K562 (cell line): ENCODE measurements around the gene TRAF3IP1. TPM values are rescaled to one million over a fixed set of nuclear protein-coding genes. Genes with fewer than 3 reads are reported as not detected.
A peak's percentile ranks its signal among the peaks of the same experiment; 100 is the strongest.

ENCODE experiments used
- ARID4B ChIP-seq: sonication (generic); formaldehyde crosslinking; IDR thresholded peaks from 2 replicates; pipeline ENCODE4 v1.8.0; 2022; ENCODE audit warnings: mild to moderate bottlenecking, missing genetic modification reagents
- BDP1 ChIP-seq: IDR thresholded peaks from 3 replicates; pipeline ENCODE4 v1.6.1; 2011; ENCODE audit not compliant: insufficient read length, insufficient read depth
- C11orf30 ChIP-seq: fragments of 450-650 bp; IDR thresholded peaks from 2 replicates; pipeline ENCODE4 v1.6.1; 2016; ENCODE audit warnings: low read depth, mild to moderate bottlenecking
- CREM ChIP-seq: IDR thresholded peaks from 2 replicates; pipeline ENCODE4 v1.6.1; 2014; ENCODE audit warnings: antibody characterized with exemption, low read depth
- HDAC2 ChIP-seq: fragments of 450-650 bp; IDR thresholded peaks from 2 replicates; pipeline ENCODE4 v1.6.1; 2016; ENCODE audit warnings: mild to moderate bottlenecking
- HNRNPK ChIP-seq: fragments of 200-400 bp; formaldehyde crosslinking; IDR thresholded peaks from one replicate; pipeline ENCODE4 v1.6.1; 2018; ENCODE audit warnings: mild to moderate bottlenecking, low read depth, low read length; ENCODE audit not compliant: poor library complexity, severe bottlenecking
- JUN ChIP-seq, 2 experiments: sonication (generic) in 1 of 2; formaldehyde crosslinking in 1 of 2; IDR thresholded peaks; 2 replicates each; pipeline versions ENCODE4 v1.6.1 to v1.8.0; 2012 to 2022; ENCODE audit warnings: borderline replicate concordance in 2 of 2, mild to moderate bottlenecking in 2 of 2, improper control_type of control experiment in 1 of 2, low read depth in 1 of 2, low read length in 1 of 2, missing genetic modification reagents in 1 of 2
- KDM4B ChIP-seq, 2 experiments: fragments of 450-650 bp in 1 of 2; sonication (generic) in 1 of 2; IDR thresholded peaks; 2 replicates each; pipeline ENCODE4 v1.6.1; 2016 to 2017; ENCODE audit warnings: borderline replicate concordance in 2 of 2, antibody characterized with exemption in 1 of 2, low read depth in 1 of 2, mild to moderate bottlenecking in 1 of 2
- MAFK ChIP-seq: IDR thresholded peaks from 2 replicates; pipeline ENCODE4 v1.6.1; 2011; ENCODE audit warnings: low read length, improper control_type of control experiment
- MYBL2 ChIP-seq, 2 experiments: fragments of 450-650 bp in 1 of 2; sonication (generic) in 1 of 2; formaldehyde crosslinking in 1 of 2; IDR thresholded peaks; 2 replicates each; pipeline versions ENCODE4 v1.6.1 to v1.8.1; 2017 to 2022; ENCODE audit warnings: borderline replicate concordance in 1 of 2, inconsistent platforms in 1 of 2, low read depth in 1 of 2, mild to moderate bottlenecking in 1 of 2, missing genetic modification reagents in 1 of 2, moderate library complexity in 1 of 2
- NFRKB ChIP-seq: fragments of 450-650 bp; IDR thresholded peaks from 2 replicates; pipeline ENCODE4 v1.6.1; 2016; ENCODE audit warnings: low read depth
- WHSC1 ChIP-seq: IDR thresholded peaks from one replicate; pipeline ENCODE4 v1.6.1; 2012; ENCODE audit warnings: low read length, control low read depth, inconsistent platforms
- ZC3H8 ChIP-seq: fragments of 450-650 bp; IDR thresholded peaks from 2 replicates; pipeline ENCODE4 v1.6.1; 2017
- ZNF143 ChIP-seq: sonication (generic); formaldehyde crosslinking; IDR thresholded peaks from 2 replicates; pipeline ENCODE4 v1.9.0; 2022; ENCODE audit warnings: mild to moderate bottlenecking, missing genetic modification reagents
- ZNF175 ChIP-seq: fragments of 200-800 bp; sonication (Bioruptor generic); IDR thresholded peaks from 2 replicates; pipeline ENCODE4 v1.6.1; 2016; ENCODE audit warnings: low read depth, mild to moderate bottlenecking, missing genetic modification characterization, missing compliant biosample characterization
- ZNF253 ChIP-seq: fragments of 250-450 bp; sonication (Bioruptor Pico); conservative IDR thresholded peaks from 2 replicates; pipeline ENCODE4 v1.6.1; 2021; ENCODE audit warnings: mild to moderate bottlenecking
- ZNF507 ChIP-seq: conservative IDR thresholded peaks from 2 replicates; pipeline ENCODE4 v1.6.1; 2017; ENCODE audit warnings: missing genetic modification characterization, missing compliant biosample characterization
- polyA plus RNA-seq, 8 experiments: library from polyadenylated mRNA; depleted of rRNA in 4 of 8; stranded (reverse) in 5 of 8; unstranded in 3 of 8; fragments of >200 nt; fragmentation: Nextera tagmentation in 2 of 8; fragmentation: Illumina TruSeq in 1 of 8; extraction: Ambion mirVana in 2 of 8; extraction: Trizol in 1 of 8; gene quantifications; 2 replicates each; pipeline versions ENCODE4 v1.2.1 to v1.2.3, GENCODE V29; 2011 to 2014; ENCODE audit warnings: inconsistent platforms in 1 of 8, missing spikeins in 1 of 8
- total RNA-seq, 7 experiments: library from RNA; depleted of rRNA in 6 of 7; stranded (reverse); fragments of >200 nt in 6 of 7; fragmentation: Illumina TruSeq in 2 of 7; extraction: Trizol in 2 of 7; gene quantifications; 2 replicates each; pipeline versions ENCODE4 v1.2.1 to v1.2.3, GENCODE V29; 2011 to 2021; ENCODE audit warnings: low replicate concordance in 1 of 7
- TF ChIP-seq, protein P1 (sequence below): fragments of 450-650 bp; IDR thresholded peaks from 2 replicates; pipeline ENCODE4 v1.6.1; 2017; ENCODE audit warnings: antibody characterized with exemption, mild to moderate bottlenecking
- TF ChIP-seq, protein P2 (sequence below), 3 experiments: IDR thresholded peaks in 2 of 3; conservative IDR thresholded peaks in 1 of 3; 2 replicates each; pipeline ENCODE4 v1.5.1; 2011 to 2012; ENCODE audit warnings: low read length in 3 of 3, mild to moderate bottlenecking in 3 of 3, control low read depth in 2 of 3, improper control_type of control experiment in 1 of 3, inconsistent platforms in 1 of 3, low read depth in 1 of 3, mixed read lengths in 1 of 3, moderate library complexity in 1 of 3; ENCODE audit not compliant: insufficient read depth in 2 of 3

TRAF3IP1 gene
- total and polyA plus RNA-seq, 9 of the 15 experiments (the other 6 are each of a cell fraction or from before 2014, with no cell fraction given) = 1.3 to 7.4 (median 3.4) TPM

DNA sequence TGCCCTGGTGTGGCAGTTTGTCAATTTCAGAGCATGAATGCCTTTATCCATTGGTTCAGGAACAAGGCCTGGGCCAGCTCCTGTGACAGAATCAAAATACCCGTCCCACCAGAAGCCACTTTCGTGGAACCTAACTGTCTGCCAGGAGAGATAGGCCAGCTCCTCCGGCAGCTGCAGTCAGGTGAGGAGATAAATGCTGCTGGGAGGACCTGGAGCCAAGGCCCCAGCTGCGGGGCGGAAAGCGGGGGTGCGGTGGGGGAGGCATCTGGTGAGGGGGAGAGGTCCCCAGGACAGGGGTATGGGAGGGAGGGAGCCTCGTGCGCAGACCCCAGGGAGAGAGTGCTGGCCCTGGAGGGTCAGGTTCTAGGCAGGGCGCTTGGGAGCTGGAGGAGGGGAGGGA is 102.0 kb downstream of the TRAF3IP1 start (continued):
- TF ChIP-seq ZNF253 (CRISPR knock-in tag) (no peak), JUN (IDR thresholded peaks at IDR 0.05; ENCODE audit: borderline replicate concordance, low read depth, low read length) (no peak), JUN (CRISPR knock-in tag; IDR thresholded peaks at IDR 0.05; ENCODE audit: borderline replicate concordance) (no peak), MAFK (no peak), ARID4B (CRISPR knock-in tag) (no peak), KDM4B (IDR thresholded peaks at IDR 0.05; ENCODE audit: borderline replicate concordance in 2 of 2, low read depth in 1 of 2) (no peak), CREM (peak; percentile 65; the same call in 1 of the 2 replicates), ZC3H8 (no peak), ZNF507 (tag) (no peak), HDAC2 (peak; percentile 57; the same call in 1 of the 2 replicates), ZNF143 (no peak), ZNF175 (no peak), HNRNPK (no peak), NFRKB (no peak), C11orf30 (no peak), WHSC1 (no peak), MYBL2 (IDR thresholded peaks at IDR 0.05; ENCODE audit: low read depth) (no peak), MYBL2 (CRISPR knock-in tag; IDR thresholded peaks at IDR 0.05; ENCODE audit: borderline replicate concordance) (no peak), BDP1 (no peak)
- TF ChIP-seq, protein P1, sequence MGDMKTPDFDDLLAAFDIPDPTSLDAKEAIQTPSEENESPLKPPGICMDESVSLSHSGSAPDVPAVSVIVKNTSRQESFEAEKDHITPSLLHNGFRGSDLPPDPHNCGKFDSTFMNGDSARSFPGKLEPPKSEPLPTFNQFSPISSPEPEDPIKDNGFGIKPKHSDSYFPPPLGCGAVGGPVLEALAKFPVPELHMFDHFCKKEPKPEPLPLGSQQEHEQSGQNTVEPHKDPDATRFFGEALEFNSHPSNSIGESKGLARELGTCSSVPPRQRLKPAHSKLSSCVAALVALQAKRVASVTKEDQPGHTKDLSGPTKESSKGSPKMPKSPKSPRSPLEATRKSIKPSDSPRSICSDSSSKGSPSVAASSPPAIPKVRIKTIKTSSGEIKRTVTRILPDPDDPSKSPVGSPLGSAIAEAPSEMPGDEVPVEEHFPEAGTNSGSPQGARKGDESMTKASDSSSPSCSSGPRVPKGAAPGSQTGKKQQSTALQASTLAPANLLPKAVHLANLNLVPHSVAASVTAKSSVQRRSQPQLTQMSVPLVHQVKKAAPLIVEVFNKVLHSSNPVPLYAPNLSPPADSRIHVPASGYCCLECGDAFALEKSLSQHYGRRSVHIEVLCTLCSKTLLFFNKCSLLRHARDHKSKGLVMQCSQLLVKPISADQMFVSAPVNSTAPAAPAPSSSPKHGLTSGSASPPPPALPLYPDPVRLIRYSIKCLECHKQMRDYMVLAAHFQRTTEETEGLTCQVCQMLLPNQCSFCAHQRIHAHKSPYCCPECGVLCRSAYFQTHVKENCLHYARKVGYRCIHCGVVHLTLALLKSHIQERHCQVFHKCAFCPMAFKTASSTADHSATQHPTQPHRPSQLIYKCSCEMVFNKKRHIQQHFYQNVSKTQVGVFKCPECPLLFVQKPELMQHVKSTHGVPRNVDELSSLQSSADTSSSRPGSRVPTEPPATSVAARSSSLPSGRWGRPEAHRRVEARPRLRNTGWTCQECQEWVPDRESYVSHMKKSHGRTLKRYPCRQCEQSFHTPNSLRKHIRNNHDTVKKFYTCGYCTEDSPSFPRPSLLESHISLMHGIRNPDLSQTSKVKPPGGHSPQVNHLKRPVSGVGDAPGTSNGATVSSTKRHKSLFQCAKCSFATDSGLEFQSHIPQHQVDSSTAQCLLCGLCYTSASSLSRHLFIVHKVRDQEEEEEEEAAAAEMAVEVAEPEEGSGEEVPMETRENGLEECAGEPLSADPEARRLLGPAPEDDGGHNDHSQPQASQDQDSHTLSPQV = no peak
- TF ChIP-seq, protein P2, sequence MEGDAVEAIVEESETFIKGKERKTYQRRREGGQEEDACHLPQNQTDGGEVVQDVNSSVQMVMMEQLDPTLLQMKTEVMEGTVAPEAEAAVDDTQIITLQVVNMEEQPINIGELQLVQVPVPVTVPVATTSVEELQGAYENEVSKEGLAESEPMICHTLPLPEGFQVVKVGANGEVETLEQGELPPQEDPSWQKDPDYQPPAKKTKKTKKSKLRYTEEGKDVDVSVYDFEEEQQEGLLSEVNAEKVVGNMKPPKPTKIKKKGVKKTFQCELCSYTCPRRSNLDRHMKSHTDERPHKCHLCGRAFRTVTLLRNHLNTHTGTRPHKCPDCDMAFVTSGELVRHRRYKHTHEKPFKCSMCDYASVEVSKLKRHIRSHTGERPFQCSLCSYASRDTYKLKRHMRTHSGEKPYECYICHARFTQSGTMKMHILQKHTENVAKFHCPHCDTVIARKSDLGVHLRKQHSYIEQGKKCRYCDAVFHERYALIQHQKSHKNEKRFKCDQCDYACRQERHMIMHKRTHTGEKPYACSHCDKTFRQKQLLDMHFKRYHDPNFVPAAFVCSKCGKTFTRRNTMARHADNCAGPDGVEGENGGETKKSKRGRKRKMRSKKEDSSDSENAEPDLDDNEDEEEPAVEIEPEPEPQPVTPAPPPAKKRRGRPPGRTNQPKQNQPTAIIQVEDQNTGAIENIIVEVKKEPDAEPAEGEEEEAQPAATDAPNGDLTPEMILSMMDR (IDR thresholded peaks at IDR 0.05 in 2 of 3, conservative IDR thresholded peaks at IDR 0.05 in 1 of 3; ENCODE audit: insufficient read depth in 2 of 3, low read depth in 1 of 3, low read length in 3 of 3) = no peak
